Activated CD8-positive, alpha-beta T cell treated with anti-CD3 and anti-CD28 coated beads for 36 hours (primary cell): Measurements from ENCODE around the gene GPR78. TPM values are rescaled to one million over a fixed set of nuclear protein-coding genes. Genes with fewer than 3 reads are reported as not detected.

Source experiments
- ATAC-seq: fragments of 200-7000 bp; cut with Tn5 transposase; one replicate; pipeline ENCODE4 v1.10.0; 2021; ENCODE audit warnings: mild to moderate bottlenecking, moderate library complexity
- CTCF ChIA-PET: fragments of 350-600 bp; sonication (Branson Sonifier 250); formaldehyde crosslinking; loops from one replicate; lab custom pipeline; 2021; ENCODE audit warnings: antibody characterized with exemption; lab: Charles Lee
- POLR2A ChIA-PET: fragments of 350-600 bp; sonication (Branson Sonifier 250); formaldehyde crosslinking; loops from one replicate; lab custom pipeline; 2021; ENCODE audit warnings: antibody characterized with exemption; lab: Charles Lee
- DNase-seq: peaks from one replicate; pipeline ENCODE4 v3.0.0-alpha.2; 2020
- H3K27ac Mint-ChIP-seq: one replicate; pipeline ENCODE4 v1.8.0; 2021; ENCODE audit warnings: mild to moderate bottlenecking, mixed read lengths
- H3K27me3 Mint-ChIP-seq: one replicate; pipeline ENCODE4 v1.8.0; 2021; ENCODE audit warnings: mixed read lengths
- H3K36me3 Mint-ChIP-seq: one replicate; pipeline ENCODE4 v1.8.0; 2021; ENCODE audit warnings: low read depth, mixed read lengths
- H3K4me1 Mint-ChIP-seq: one replicate; pipeline ENCODE4 v1.8.0; 2021; ENCODE audit warnings: low read depth, mixed read lengths
- H3K4me3 Mint-ChIP-seq: one replicate; pipeline ENCODE4 v1.8.0; 2021; ENCODE audit warnings: mild to moderate bottlenecking, moderate library complexity, mixed read lengths
- H3K9me3 Mint-ChIP-seq: one replicate; pipeline ENCODE4 v1.8.0; 2021; ENCODE audit warnings: mixed read lengths
- intact Hi-C: fragments of 100-400 bp; cut with micrococcal nuclease; formaldehyde crosslinking; loops from one replicate; pipeline ENCODE4 v1.10.0; 2022
- total RNA-seq, 2 experiments: library from RNA; stranded (reverse); gene quantifications; one replicate each; pipeline ENCODE4 v1.2.3, GENCODE V29; 2021
- TF ChIP-seq, protein P1 (sequence below): fragments of 200-600 bp; IDR thresholded peaks from one replicate; pipeline ENCODE4 v1.8.0; 2022; ENCODE audit warnings: antibody characterized with exemption, mild to moderate bottlenecking

Gene GPR78
- not detected for total RNA-seq

- Mint-ChIP-seq H3K36me3 (no peaks in the 10 kb centered on the region), H3K4me1 (no peaks in the 10 kb centered on the region), H3K4me3 (no peak within 1 kb of the TSS), H3K27me3 (peaks cover 21% of the 10 kb centered on the region), H3K27ac (no peak within 1 kb of the TSS), H3K9me3 (no peaks in the 10 kb centered on the region)
- ATAC-seq (peak; percentile 77), DNase-seq (peak; percentile 60)
- TF ChIP-seq, protein P1, sequence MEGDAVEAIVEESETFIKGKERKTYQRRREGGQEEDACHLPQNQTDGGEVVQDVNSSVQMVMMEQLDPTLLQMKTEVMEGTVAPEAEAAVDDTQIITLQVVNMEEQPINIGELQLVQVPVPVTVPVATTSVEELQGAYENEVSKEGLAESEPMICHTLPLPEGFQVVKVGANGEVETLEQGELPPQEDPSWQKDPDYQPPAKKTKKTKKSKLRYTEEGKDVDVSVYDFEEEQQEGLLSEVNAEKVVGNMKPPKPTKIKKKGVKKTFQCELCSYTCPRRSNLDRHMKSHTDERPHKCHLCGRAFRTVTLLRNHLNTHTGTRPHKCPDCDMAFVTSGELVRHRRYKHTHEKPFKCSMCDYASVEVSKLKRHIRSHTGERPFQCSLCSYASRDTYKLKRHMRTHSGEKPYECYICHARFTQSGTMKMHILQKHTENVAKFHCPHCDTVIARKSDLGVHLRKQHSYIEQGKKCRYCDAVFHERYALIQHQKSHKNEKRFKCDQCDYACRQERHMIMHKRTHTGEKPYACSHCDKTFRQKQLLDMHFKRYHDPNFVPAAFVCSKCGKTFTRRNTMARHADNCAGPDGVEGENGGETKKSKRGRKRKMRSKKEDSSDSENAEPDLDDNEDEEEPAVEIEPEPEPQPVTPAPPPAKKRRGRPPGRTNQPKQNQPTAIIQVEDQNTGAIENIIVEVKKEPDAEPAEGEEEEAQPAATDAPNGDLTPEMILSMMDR: no peak
- CTCF ChIA-PET: no interaction called here
- intact Hi-C loops: no loop called here
- POLR2A ChIA-PET: no interaction called here
These were observed at the start of gene GPR78 for GRCh38 chr4:8580321-8581093. Gene GPR78 (plus strand): TSS chr4:8580392. CDS start chr4:8580983, 591 bp downstream.

DNA sequence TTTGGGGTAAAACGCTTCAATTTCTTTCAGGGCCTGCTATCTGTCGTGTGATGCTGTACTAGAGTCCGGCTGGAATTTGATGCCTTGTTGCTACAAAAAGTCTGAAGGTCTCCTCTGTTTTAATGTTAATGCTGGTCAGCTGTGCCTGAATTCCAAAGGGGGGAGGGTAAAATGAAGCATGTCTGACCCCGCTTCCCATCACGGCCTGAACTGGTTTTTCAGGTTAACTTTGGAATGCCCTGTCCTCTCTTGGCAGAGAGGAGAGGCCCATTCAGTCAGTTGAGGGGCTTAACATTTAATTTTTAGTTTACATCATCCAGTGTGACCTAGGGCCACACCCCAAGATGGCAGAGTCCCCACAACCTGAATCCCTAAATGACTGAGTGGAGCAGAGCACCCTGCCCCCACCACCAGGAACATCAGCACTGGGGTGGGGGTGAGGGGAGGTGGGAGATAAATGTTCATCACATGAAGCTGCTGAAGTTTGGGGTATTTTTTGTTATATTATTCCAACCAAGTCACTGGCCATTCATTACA, 47.9 kb upstream of the GPR78 start:
- H3K27ac Mint-ChIP-seq: no peak overlapping the region
- DNase-seq (no peak), ATAC-seq (no peak)
- intact Hi-C loops: no loop called here
- ChIA-PET POLR2A (no interaction called here), CTCF (no interaction called here)
- H3K4me1 Mint-ChIP-seq: peaks cover 2% of the 10 kb centered on the region
- H3K4me3 Mint-ChIP-seq: no peak overlapping the region
- peaks cover 7% of the 10 kb centered on the region for H3K9me3 Mint-ChIP-seq
- H3K27me3 Mint-ChIP-seq: peaks cover 4% of the 10 kb centered on the region
- no peaks in the 10 kb centered on the region for H3K36me3 Mint-ChIP-seq
- TF ChIP-seq, protein P1: no peak

DNA sequence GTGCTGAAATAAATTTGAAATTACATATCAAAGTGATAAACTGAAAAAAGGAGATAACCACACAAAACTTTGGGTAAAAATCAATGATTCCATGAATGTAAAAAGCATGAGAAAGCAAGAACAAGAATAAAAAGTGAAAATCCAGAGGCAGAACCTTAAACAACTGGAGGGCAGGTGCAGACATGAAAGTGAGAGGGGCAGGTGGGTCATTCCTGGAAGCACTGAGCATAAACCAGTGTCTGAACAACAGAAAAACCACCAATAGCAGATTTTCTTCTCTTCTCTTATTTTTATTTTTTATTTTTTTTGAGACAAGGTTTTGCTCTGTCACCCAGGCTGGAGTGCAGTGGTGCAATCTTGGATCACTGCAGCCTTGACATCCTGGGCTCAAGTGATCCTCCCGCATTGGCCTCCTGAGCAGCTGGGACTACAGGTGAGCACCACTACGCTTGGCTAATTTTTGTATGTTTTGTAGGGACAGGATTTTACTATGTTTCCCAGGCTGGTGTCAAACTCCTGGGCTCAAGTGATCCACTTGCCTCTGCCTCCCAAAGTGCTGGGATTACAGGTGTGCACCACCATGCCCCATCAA, 46.8 kb upstream of the GPR78 start:
- intact Hi-C loops: no loop called here
- Mint-ChIP-seq H3K4me1 (peaks cover 2% of the 10 kb centered on the region), H3K27me3 (peaks cover 4% of the 10 kb centered on the region), H3K36me3 (no peaks in the 10 kb centered on the region), H3K4me3 (no peak overlapping the region), H3K27ac (no peak overlapping the region), H3K9me3 (peaks cover 7% of the 10 kb centered on the region)
- ATAC-seq: no peak
- POLR2A ChIA-PET: no interaction called here
- CTCF ChIA-PET: no interaction called here
- TF ChIP-seq, protein P1: no peak
- DNase-seq: no peak

DNA sequence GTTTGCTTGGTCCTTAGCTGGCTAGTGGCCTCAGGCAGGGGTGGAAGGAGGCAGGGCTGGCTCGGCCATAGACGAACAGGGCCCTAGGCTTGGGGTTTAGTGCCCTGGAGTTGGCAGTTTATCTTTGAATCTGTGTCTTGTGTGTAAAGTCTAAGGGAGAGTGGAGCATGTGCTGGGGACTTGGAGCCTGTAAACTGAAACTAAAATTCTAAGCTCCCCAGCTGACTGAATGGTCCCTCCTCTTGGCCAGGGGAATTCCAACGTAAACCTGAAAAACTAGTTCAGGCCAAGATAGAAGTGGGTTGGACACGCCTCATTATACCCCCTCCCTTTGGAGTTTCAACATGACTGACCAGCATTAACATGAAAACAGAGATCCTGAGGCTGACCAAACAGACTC, 46.1 kb upstream of the GPR78 start:
- TF ChIP-seq, protein P1: no peak
- Mint-ChIP-seq H3K27me3 (peaks cover 4% of the 10 kb centered on the region), H3K4me1 (peaks cover 2% of the 10 kb centered on the region), H3K27ac (no peak overlapping the region), H3K9me3 (peaks cover 7% of the 10 kb centered on the region), H3K36me3 (no peaks in the 10 kb centered on the region), H3K4me3 (no peak overlapping the region)
- ATAC-seq (no peak), DNase-seq (no peak)
- ChIA-PET CTCF (no interaction called here), POLR2A (no interaction called here)
- intact Hi-C loops: no loop called here

- ATAC-seq (no peak), DNase-seq (no peak)
- no peak overlapping the region for H3K27ac Mint-ChIP-seq
- ChIA-PET CTCF (no interaction called here), POLR2A (no interaction called here)
- no peak overlapping the region for H3K4me3 Mint-ChIP-seq
- no peaks in the 10 kb centered on the region for H3K36me3 Mint-ChIP-seq
- H3K27me3 Mint-ChIP-seq: peaks cover 4% of the 10 kb centered on the region
- H3K4me1 Mint-ChIP-seq: peaks cover 3% of the 10 kb centered on the region
- H3K9me3 Mint-ChIP-seq: peaks cover 7% of the 10 kb centered on the region
- TF ChIP-seq, protein P1: no peak
- intact Hi-C loops: no loop called here
These were observed 45.6 kb upstream of the GPR78 start for GRCh38 chr4:8534611-8535010.
